PC-3 (cell line): ENCODE results near the gene RNF141. TPM values are rescaled to one million over a fixed set of nuclear protein-coding genes. Genes with fewer than 3 reads are reported as not detected.

Experiments used
- ATAC-seq: fragments of 200-7000 bp; cut with Tn5 transposase; 2 replicates; pipeline ENCODE4 v1.9.1; 2020; ENCODE audit warnings: mild to moderate bottlenecking, moderate library complexity
- BruUV-seq: library from RNA; stranded (reverse); fragments of 400-500 nt; replicated peaks from 2 replicates; lab custom pipeline; 2021; lab: Mats Ljungman, UMichigan
- CTCF ChIA-PET: fragments of 300-600 bp; sonication (Branson Sonifier 250); formaldehyde crosslinking; loops from one replicate; lab custom pipeline; 2022; ENCODE audit warnings: antibody characterized with exemption; lab: Charles Lee
- POLR2A ChIA-PET: fragments of 300-600 bp; sonication (Branson Sonifier 250); formaldehyde crosslinking; loops from one replicate; lab custom pipeline; 2022; ENCODE audit warnings: antibody characterized with exemption; ENCODE audit not compliant: unreplicated experiment; lab: Charles Lee
- DNase-seq: peaks from one replicate; pipeline ENCODE4 v3.0.0-alpha.2; 2015
- H2AFZ ChIP-seq: fragments of 300-600 bp; sonication (generic); 2 replicates; pipeline ENCODE4 v1.6.0; 2016; ENCODE audit warnings: antibody characterized with exemption, low read length
- H3F3A ChIP-seq: fragments of 300-600 bp; sonication (generic); one replicate; pipeline ENCODE4 v1.6.0; 2017; ENCODE audit warnings: antibody characterized with exemption, low read length, control low read depth, mild to moderate bottlenecking; ENCODE audit not compliant: unreplicated experiment
- H3K27ac ChIP-seq: fragments of 300-600 bp; sonication (generic); 2 replicates; pipeline ENCODE4 v1.5.1; 2016; ENCODE audit warnings: mild to moderate bottlenecking, low read length
- H3K27me3 ChIP-seq: fragments of 300-600 bp; sonication (generic); 2 replicates; pipeline ENCODE4 v1.6.1; 2016; ENCODE audit warnings: low read length, mixed read lengths
- H3K36me3 ChIP-seq: fragments of 300-600 bp; sonication (generic); 2 replicates; pipeline ENCODE4 v1.6.1; 2016; ENCODE audit warnings: low read depth, mixed run types, low read length, mixed read lengths
- H3K4me1 ChIP-seq: fragments of 300-600 bp; sonication (generic); 2 replicates; pipeline ENCODE4 v1.5.1; 2016; ENCODE audit warnings: low read length; ENCODE audit not compliant: insufficient read depth
- H3K4me2 ChIP-seq: fragments of 300-600 bp; sonication (generic); 2 replicates; pipeline ENCODE4 v1.6.0; 2016; ENCODE audit warnings: low read length
- H3K4me3 ChIP-seq: fragments of 300-600 bp; sonication (generic); 2 replicates; pipeline ENCODE4 v1.5.1; 2016; ENCODE audit warnings: mild to moderate bottlenecking, low read length, mixed read lengths
- H3K79me2 ChIP-seq: fragments of 300-600 bp; sonication (generic); 2 replicates; pipeline ENCODE4 v1.6.1; 2017; ENCODE audit warnings: low read length, mixed read lengths
- H3K9ac ChIP-seq: fragments of 300-600 bp; sonication (generic); 2 replicates; pipeline ENCODE4 v1.6.0; 2016; ENCODE audit warnings: mild to moderate bottlenecking, low read length
- H3K9me2 ChIP-seq: fragments of 300-600 bp; sonication (generic); replicated peaks from 2 replicates; pipeline ENCODE4 v1.6.1; 2016; ENCODE audit warnings: mixed run types, low read length, mixed read lengths
- H3K9me3 ChIP-seq: fragments of 300-600 bp; sonication (generic); 2 replicates; pipeline ENCODE4 v1.6.1; 2016; ENCODE audit warnings: low read length, mixed read lengths
- H4K20me1 ChIP-seq: fragments of 300-600 bp; sonication (generic); 2 replicates; pipeline ENCODE4 v1.6.1; 2016; ENCODE audit warnings: low read length, mixed read lengths
- EZH2 ChIP-seq: fragments of 300-600 bp; sonication (generic); IDR thresholded peaks from one replicate; pipeline ENCODE4 v1.6.1; 2017; ENCODE audit warnings: antibody characterized with exemption, mild to moderate bottlenecking, low read length; ENCODE audit not compliant: unreplicated experiment
- EZH2phosphoT487 ChIP-seq: fragments of 300-600 bp; sonication (generic); IDR thresholded peaks from 2 replicates; pipeline ENCODE4 v1.6.1; 2018; ENCODE audit warnings: mild to moderate bottlenecking, antibody characterized with exemption, low read length, borderline replicate concordance
- intact Hi-C: fragments of 100-400 bp; cut with micrococcal nuclease; formaldehyde crosslinking; loops from 2 replicates; pipeline ENCODE4 v1.9.0; 2023
- total RNA-seq: library from RNA; depleted of rRNA; stranded (reverse); fragments of >200 nt; gene quantifications from 2 replicates; pipeline ENCODE4 v1.2.3, GENCODE V29; 2014
- TF ChIP-seq, protein P1 (sequence below): fragments of 300-600 bp; sonication (generic); conservative IDR thresholded peaks from 2 replicates; pipeline ENCODE4 v1.5.1; 2017; ENCODE audit warnings: antibody characterized with exemption, low read depth, mild to moderate bottlenecking, low read length

The RNF141 gene
- total RNA-seq, 1 experiment from 2014 or later: 13.8 TPM

DNA sequence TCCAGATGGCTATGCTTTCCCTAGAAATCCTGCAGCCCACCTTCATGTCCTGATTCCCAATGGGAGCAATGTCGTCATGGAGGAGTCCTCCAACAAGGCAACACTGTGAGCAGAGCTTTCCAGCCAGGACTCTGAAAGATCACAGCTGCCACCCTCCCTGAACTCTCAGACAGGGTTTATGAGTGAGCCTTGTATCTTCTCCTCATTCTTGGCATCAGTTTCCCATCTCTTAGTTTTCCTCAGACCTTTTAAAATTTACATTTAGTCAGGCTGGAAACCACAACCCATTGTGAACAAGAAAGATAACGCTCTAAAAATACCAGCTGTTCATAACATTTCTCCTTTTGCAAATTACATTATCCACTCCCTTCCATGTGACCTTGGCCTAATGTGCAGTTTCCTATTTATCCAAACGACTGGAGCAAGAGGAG lies 43.1 kb upstream of the RNF141 start:
- no TSS peak for BruUV-seq
- Histone ChIP-seq H3K4me3 (no peak overlapping the region), H3K4me1 (peaks cover 13% of the 10 kb centered on the region), H3K4me2 (no peak overlapping the region), H3K79me2 (no peaks in the 10 kb centered on the region), H3K9me2 (no peaks in the 10 kb centered on the region), H3K27me3 (no peaks in the 10 kb centered on the region), H3K36me3 (no peaks in the 10 kb centered on the region), H3F3A (no peaks in the 10 kb centered on the region), H4K20me1 (no peaks in the 10 kb centered on the region), H3K27ac (no peak overlapping the region), H3K9ac (no peak overlapping the region), H3K9me3 (no peaks in the 10 kb centered on the region), H2AFZ (no peak overlapping the region)
- POLR2A ChIA-PET: no interaction called here
- CTCF ChIA-PET: interaction anchor here (0.6 kb wide), 1 partner anchor 146 kb away, joined by 5 read pairs; no protein-coding TSS in a partner anchor
- TF ChIP-seq EZH2phosphoT487 (no peak), EZH2 (no peak)
- TF ChIP-seq, protein P1, sequence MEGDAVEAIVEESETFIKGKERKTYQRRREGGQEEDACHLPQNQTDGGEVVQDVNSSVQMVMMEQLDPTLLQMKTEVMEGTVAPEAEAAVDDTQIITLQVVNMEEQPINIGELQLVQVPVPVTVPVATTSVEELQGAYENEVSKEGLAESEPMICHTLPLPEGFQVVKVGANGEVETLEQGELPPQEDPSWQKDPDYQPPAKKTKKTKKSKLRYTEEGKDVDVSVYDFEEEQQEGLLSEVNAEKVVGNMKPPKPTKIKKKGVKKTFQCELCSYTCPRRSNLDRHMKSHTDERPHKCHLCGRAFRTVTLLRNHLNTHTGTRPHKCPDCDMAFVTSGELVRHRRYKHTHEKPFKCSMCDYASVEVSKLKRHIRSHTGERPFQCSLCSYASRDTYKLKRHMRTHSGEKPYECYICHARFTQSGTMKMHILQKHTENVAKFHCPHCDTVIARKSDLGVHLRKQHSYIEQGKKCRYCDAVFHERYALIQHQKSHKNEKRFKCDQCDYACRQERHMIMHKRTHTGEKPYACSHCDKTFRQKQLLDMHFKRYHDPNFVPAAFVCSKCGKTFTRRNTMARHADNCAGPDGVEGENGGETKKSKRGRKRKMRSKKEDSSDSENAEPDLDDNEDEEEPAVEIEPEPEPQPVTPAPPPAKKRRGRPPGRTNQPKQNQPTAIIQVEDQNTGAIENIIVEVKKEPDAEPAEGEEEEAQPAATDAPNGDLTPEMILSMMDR: no peak
- no peak for DNase-seq
- ATAC-seq: no peak
- intact Hi-C loops: no loop called here

DNA sequence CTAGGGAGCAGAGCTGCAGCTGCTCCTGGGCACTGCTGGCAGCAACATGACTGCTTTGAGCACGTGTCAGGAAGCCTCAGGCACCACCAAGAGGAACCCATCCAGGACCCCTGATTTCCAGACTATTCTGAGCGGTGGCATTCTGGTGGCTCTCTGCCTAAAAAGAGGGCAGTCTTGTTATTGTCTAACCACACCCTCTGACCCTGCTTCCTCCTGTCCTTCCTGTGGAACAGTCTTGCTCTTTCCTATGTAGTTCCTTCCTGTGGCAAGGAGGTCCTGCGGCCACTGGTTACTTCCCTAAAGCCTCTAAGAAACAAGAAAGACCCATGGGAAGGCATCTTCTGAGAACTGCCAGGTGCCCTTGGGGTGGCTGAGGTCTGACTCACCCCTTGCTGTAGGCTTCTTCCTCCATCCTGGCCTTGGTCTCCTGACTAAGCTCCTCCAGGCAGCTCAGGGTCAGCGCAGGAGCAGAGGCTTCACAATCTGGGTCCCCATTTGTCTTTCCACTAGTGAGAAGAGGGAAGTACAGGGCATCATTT lies 40.6 kb upstream of the RNF141 start:
- Histone ChIP-seq H3K27me3 (no peaks in the 10 kb centered on the region), H3K4me1 (no peaks in the 10 kb centered on the region), H3K79me2 (no peaks in the 10 kb centered on the region), H3K27ac (no peak overlapping the region), H4K20me1 (no peaks in the 10 kb centered on the region), H3K4me3 (no peak overlapping the region), H3K9me3 (no peaks in the 10 kb centered on the region), H3K9ac (no peak overlapping the region), H2AFZ (no peak overlapping the region), H3K4me2 (no peak overlapping the region), H3K36me3 (no peaks in the 10 kb centered on the region), H3K9me2 (no peaks in the 10 kb centered on the region), H3F3A (no peaks in the 10 kb centered on the region)
- DNase-seq (peak; percentile 43), ATAC-seq (no peak; the same call in 1 of the 2 replicates)
- CTCF ChIA-PET: no interaction called here
- intact Hi-C loops: no loop called here
- POLR2A ChIA-PET: no interaction called here
- TF ChIP-seq EZH2 (no peak), EZH2phosphoT487 (no peak)
- TF ChIP-seq, protein P1: no peak
- BruUV-seq: no TSS peak

DNA sequence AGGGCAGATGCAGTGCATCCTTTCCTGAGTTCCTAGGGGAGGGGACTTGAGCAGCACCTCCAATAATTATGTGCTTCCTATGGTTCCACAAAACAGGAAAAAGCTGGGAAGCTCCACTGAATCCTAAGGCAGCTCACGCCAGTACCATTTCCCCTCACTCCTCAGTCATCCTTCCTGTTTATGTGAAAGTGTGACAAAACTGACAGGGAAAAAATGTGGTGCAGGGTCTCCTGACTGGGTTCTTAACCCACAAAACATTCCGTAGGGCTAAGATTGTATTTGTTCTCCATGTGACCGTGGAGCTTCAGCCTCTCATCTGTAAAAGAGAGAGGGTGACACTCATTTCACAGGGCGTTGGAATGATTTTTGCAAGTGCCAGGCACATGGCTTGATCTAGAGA lies 39.6 kb upstream of the RNF141 start:
- H3K79me2 ChIP-seq: no peaks in the 10 kb centered on the region
- H3K9ac ChIP-seq: no peak overlapping the region
- TF ChIP-seq, protein P1: no peak
- TF ChIP-seq EZH2 (no peak), EZH2phosphoT487 (no peak)
- peaks cover 6% of the 10 kb centered on the region for H3K4me1 ChIP-seq
- POLR2A ChIA-PET: no interaction called here
- H2AFZ ChIP-seq: no peak overlapping the region
- intact Hi-C loops: no loop called here
- H3K27me3 ChIP-seq: no peaks in the 10 kb centered on the region
- no peak overlapping the region for H3K4me3 ChIP-seq
- ATAC-seq (no peak), DNase-seq (no peak)
- no peaks in the 10 kb centered on the region for H3K9me3 ChIP-seq
- BruUV-seq: no TSS peak
- no peak overlapping the region for H3K4me2 ChIP-seq
- CTCF ChIA-PET: no interaction called here
- no peaks in the 10 kb centered on the region for H3K9me2 ChIP-seq
- H3K36me3 ChIP-seq: no peaks in the 10 kb centered on the region
- H4K20me1 ChIP-seq: no peaks in the 10 kb centered on the region
- no peak overlapping the region for H3K27ac ChIP-seq
- H3F3A ChIP-seq: no peaks in the 10 kb centered on the region
